ENCODE measurements around the gene GID8. TPM values are rescaled to one million over a fixed set of nuclear protein-coding genes. Genes with fewer than 3 reads are reported as not detected.

GID8 gene
- polyA plus RNA-seq, 2 donors: 16.2 to 30.0 TPM

DNA sequence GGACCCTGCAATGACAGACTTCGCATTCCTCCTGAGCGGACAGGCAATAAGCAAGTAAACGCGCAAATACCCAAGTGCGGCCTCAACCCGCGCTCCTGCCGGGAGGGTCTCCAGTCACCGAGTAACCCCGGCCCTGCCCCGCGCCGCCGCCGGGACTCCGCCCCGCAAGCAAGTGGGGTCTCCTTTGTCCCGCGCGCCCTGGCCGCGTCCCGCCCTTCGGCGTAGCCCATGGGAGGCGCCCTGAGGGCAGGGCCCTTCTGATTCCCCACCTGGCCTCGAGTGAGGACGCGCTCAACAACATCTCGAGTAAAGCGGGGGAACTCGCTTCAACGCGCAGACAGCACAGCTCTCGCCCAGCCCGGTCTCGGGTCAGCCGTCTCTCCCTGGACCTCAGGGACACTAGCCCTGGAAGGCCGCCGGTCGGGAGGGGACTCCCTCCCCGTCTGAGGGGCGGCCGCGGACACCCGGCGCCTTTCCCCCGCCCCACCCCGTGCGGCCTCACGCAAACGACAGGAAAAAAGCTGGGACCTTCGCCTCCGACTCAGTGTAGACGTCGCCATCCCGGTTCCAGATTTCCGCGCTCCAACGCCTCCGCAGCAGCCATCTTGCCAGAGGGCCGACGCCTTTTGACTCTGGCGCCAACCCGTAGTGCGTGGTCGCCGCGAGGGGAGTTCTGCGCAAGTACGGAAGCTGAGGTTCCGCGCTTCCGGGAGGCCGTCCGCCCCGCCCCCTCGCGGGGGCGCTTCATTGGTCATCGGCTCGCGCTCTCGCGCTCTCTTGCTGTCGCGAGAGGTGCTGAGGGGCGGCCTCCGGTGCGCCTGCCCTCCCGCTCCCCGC is 461 bp upstream of the GID8 start:
- Histone ChIP-seq H3K27me3 (ENCODE audit: control insufficient read depth in 1 of 2, insufficient read depth in 2 of 2, low read length in 2 of 2) (no peaks in the 10 kb centered on the region), H3K4me3 (ENCODE audit: low read depth in 1 of 2, low read length in 2 of 2) (peak overlapping the region; percentile 95 to 96), H3K36me3 (ENCODE audit: control insufficient read depth in 2 of 2, insufficient read depth in 2 of 2, low read length in 1 of 2) (peaks cover 0 to 10% of the 10 kb centered on the region in 2 donors), H3K9me3 (ENCODE audit: control insufficient read depth in 2 of 2, insufficient read depth in 1 of 2, low read depth in 1 of 2, low read length in 1 of 2) (no peaks in the 10 kb centered on the region), H3K27ac (ENCODE audit: low read depth in 2 of 2, low read length in 1 of 2) (peak overlapping the region; percentile 96 to 97), H3K4me1 (ENCODE audit: control insufficient read depth in 2 of 2, insufficient read depth in 2 of 2, low read length in 1 of 2) (peaks cover 9 to 17% of the 10 kb centered on the region in 2 donors)
- WGBS, 2 donors: 0% methylated on average over 70 to 92 of the region's 92 CpGs

DNA sequence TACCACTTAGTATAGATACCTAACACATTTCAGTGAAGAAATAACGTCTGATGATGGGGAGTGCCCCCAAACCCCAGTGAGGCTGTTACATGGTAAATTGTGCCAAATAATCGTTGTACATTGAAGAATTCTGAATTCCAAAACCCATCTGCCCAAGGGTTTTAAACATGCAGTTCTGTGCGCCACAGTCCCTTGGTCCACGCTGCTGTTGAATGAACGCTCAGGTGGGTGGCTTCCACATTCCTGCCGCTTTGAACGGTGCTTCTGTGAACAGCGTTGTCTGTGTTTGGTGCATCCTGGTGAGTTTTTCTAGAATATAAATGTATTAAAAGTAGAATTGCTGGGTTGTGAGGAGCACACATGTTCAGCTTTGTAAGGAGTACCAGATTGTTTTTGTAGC is 2.9 kb downstream of the GID8 start:
- Histone ChIP-seq H3K4me1 (ENCODE audit: control insufficient read depth in 2 of 2, insufficient read depth in 2 of 2, low read length in 1 of 2) (peaks cover 3 to 9% of the 10 kb centered on the region in 2 donors), H3K9me3 (ENCODE audit: control insufficient read depth in 2 of 2, insufficient read depth in 1 of 2, low read depth in 1 of 2, low read length in 1 of 2) (no peaks in the 10 kb centered on the region), H3K27me3 (ENCODE audit: control insufficient read depth in 1 of 2, insufficient read depth in 2 of 2, low read length in 2 of 2) (no peaks in the 10 kb centered on the region), H3K27ac (ENCODE audit: low read depth in 2 of 2, low read length in 1 of 2) (no peak overlapping the region), H3K36me3 (ENCODE audit: control insufficient read depth in 2 of 2, insufficient read depth in 2 of 2, low read length in 1 of 2) (peaks cover 8 to 23% of the 10 kb centered on the region in 2 donors), H3K4me3 (ENCODE audit: low read depth in 1 of 2, low read length in 2 of 2) (no peak overlapping the region)
- 89% methylated on average over 8 of the region's 8 CpGs for WGBS, 2 donors

DNA sequence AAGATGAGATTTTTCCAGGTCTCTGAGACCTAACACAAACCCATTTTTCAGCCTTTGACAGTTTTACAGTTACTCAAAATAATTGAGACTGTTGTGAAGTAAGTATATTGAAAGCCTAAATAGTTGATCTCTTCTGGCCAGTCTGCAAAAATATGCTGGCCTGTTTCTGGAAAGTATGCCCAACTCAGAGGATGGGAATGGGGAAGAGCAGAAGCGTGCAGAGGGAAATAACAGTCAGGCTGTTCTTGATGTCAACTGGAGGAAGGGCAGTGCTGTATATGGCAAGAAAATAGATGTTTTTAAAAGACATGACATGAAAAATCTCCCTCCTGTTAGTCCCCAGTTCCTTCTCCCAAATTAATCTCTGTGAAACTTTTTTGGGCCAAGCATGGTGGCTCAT is 3.8 kb downstream of the GID8 start:
- 81 to 93% methylated on average over 1 of the region's 1 CpG for WGBS, 2 donors
- no peak overlapping the region for H3K4me3 ChIP-seq (ENCODE audit: low read depth in 1 of 2, low read length in 2 of 2)
- no peaks in the 10 kb centered on the region for H3K27me3 ChIP-seq (ENCODE audit: control insufficient read depth in 1 of 2, insufficient read depth in 2 of 2, low read length in 2 of 2)
- H3K36me3 ChIP-seq (ENCODE audit: control insufficient read depth in 2 of 2, insufficient read depth in 2 of 2, low read length in 1 of 2): peaks cover 16 to 28% of the 10 kb centered on the region in 2 donors
- no peaks in the 10 kb centered on the region for H3K9me3 ChIP-seq (ENCODE audit: control insufficient read depth in 2 of 2, insufficient read depth in 1 of 2, low read depth in 1 of 2, low read length in 1 of 2)
- H3K27ac ChIP-seq (ENCODE audit: low read depth in 2 of 2, low read length in 1 of 2): no peak overlapping the region
- H3K4me1 ChIP-seq (ENCODE audit: control insufficient read depth in 2 of 2, insufficient read depth in 2 of 2, low read length in 1 of 2): peaks cover 3 to 5% of the 10 kb centered on the region in 2 donors

DNA sequence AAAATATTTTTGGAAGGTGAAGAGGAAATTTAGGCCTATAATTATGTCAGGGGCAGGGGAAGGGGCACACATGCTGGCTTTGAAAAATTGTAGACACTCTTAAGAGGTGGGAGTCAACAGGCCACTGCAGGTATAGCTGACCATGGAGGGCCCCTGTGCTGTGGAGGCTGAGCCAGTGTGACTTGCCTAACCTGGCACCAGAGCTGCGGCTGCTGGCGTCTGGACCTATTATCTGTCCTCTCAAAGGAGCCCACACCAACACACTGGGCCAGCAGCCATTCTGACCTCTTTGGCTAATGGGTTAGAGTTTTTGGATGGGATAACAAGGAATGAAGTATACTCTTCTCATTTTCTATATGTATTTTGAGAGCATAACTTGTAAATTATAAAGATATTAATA is 4.5 kb downstream of the GID8 start:
- Histone ChIP-seq H3K36me3 (ENCODE audit: control insufficient read depth in 2 of 2, insufficient read depth in 2 of 2, low read length in 1 of 2) (peaks cover 16 to 31% of the 10 kb centered on the region in 2 donors), H3K4me1 (ENCODE audit: control insufficient read depth in 2 of 2, insufficient read depth in 2 of 2, low read length in 1 of 2) (peaks cover 3 to 5% of the 10 kb centered on the region in 2 donors)

DNA sequence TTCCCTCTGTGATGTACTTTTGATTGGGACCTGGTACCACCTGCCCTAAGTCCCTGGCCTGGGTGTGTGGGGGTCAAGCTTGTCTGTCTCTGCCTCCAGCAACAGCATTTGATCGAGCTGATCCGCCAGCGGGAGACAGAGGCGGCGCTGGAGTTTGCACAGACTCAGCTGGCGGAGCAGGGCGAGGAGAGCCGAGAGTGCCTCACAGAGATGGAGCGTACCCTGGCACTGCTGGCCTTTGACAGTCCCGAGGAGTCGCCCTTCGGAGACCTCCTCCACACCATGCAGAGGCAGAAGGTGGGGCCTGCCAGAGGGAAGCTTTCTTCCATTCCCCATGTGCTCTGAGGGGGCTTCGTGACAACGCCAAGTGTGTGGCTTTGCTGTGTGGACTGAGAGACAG is 5.4 kb downstream of the GID8 start:
- Histone ChIP-seq H3K9me3 (ENCODE audit: control insufficient read depth in 2 of 2, insufficient read depth in 1 of 2, low read depth in 1 of 2, low read length in 1 of 2) (no peaks in the 10 kb centered on the region), H3K4me1 (ENCODE audit: control insufficient read depth in 2 of 2, insufficient read depth in 2 of 2, low read length in 1 of 2) (peaks cover 3 to 5% of the 10 kb centered on the region in 2 donors), H3K4me3 (ENCODE audit: low read depth in 1 of 2, low read length in 2 of 2) (no peak overlapping the region), H3K27me3 (ENCODE audit: control insufficient read depth in 1 of 2, insufficient read depth in 2 of 2, low read length in 2 of 2) (no peaks in the 10 kb centered on the region), H3K27ac (ENCODE audit: low read depth in 2 of 2, low read length in 1 of 2) (no peak overlapping the region), H3K36me3 (ENCODE audit: control insufficient read depth in 2 of 2, insufficient read depth in 2 of 2, low read length in 1 of 2) (peaks cover 22 to 37% of the 10 kb centered on the region in 2 donors)
- 94% methylated on average over 14 of the region's 14 CpGs for WGBS, 2 donors

More for the DNA sequence above, 4.5 kb downstream of the GID8 start:
- Histone ChIP-seq H3K27me3 (ENCODE audit: control insufficient read depth in 1 of 2, insufficient read depth in 2 of 2, low read length in 2 of 2) (no peaks in the 10 kb centered on the region), H3K9me3 (ENCODE audit: control insufficient read depth in 2 of 2, insufficient read depth in 1 of 2, low read depth in 1 of 2, low read length in 1 of 2) (no peaks in the 10 kb centered on the region), H3K4me3 (ENCODE audit: low read depth in 1 of 2, low read length in 2 of 2) (no peak overlapping the region), H3K27ac (ENCODE audit: low read depth in 2 of 2, low read length in 1 of 2) (no peak overlapping the region)
- WGBS, 2 donors: 85 to 89% methylated on average over 2 of the region's 2 CpGs

DNA sequence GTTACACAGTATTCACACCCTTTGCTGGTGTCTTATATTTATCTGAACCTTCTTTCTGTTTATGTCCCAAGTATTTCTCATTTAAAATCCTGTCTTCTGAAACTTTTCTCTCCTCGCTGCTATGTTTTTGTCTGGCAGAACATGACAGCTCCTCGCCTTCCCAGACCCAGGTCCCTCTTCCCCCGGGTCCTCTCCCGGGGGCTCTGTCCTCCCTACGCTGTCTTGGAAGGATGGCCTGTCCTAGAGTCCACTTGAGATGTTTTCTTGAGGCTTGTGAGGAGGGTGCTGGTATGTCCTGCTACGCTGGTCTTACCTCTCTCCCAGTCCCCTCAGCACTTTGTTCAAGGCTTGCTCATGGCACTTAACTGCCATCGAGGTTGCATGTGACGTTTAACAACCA is 6.2 kb downstream of the GID8 start:
- Histone ChIP-seq H3K4me3 (ENCODE audit: low read depth in 1 of 2, low read length in 2 of 2) (no peak overlapping the region), H3K36me3 (ENCODE audit: control insufficient read depth in 2 of 2, insufficient read depth in 2 of 2, low read length in 1 of 2) (peaks cover 25 to 41% of the 10 kb centered on the region in 2 donors)
- WGBS, 2 donors: 92 to 94% methylated on average over 8 of the region's 8 CpGs

DNA sequence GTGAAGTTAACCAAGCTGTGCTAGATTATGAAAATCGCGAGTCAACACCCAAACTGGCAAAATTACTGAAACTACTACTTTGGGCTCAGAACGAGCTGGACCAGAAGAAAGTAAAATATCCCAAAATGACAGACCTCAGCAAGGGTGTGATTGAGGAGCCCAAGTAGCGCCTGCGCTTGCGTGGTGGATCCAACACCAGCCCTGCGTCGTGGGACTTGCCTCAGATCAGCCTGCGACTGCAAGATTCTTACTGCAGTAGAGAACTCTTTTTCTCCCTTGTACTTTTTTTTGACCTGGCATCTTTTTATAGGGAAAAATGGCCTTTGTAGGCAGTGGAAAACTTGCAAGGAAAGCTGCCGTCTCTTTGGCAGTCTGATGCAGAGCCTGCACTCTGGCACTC is 6.8 kb downstream of the GID8 start:
- no peak overlapping the region for H3K27ac ChIP-seq (ENCODE audit: low read depth in 2 of 2, low read length in 1 of 2)
- H3K4me1 ChIP-seq (ENCODE audit: control insufficient read depth in 2 of 2, insufficient read depth in 2 of 2, low read length in 1 of 2): peaks cover 0 to 2% of the 10 kb centered on the region in 2 donors
- peaks cover 25 to 45% of the 10 kb centered on the region in 2 donors for H3K36me3 ChIP-seq (ENCODE audit: control insufficient read depth in 2 of 2, insufficient read depth in 2 of 2, low read length in 1 of 2)

More for the DNA sequence above, 6.2 kb downstream of the GID8 start:
- no peak overlapping the region for H3K27ac ChIP-seq (ENCODE audit: low read depth in 2 of 2, low read length in 1 of 2)
- H3K27me3 ChIP-seq (ENCODE audit: control insufficient read depth in 1 of 2, insufficient read depth in 2 of 2, low read length in 2 of 2): no peaks in the 10 kb centered on the region
- peaks cover 0 to 2% of the 10 kb centered on the region in 2 donors for H3K9me3 ChIP-seq (ENCODE audit: control insufficient read depth in 2 of 2, insufficient read depth in 1 of 2, low read depth in 1 of 2, low read length in 1 of 2)
- H3K4me1 ChIP-seq (ENCODE audit: control insufficient read depth in 2 of 2, insufficient read depth in 2 of 2, low read length in 1 of 2): peaks cover 3 to 5% of the 10 kb centered on the region in 2 donors

DNA sequence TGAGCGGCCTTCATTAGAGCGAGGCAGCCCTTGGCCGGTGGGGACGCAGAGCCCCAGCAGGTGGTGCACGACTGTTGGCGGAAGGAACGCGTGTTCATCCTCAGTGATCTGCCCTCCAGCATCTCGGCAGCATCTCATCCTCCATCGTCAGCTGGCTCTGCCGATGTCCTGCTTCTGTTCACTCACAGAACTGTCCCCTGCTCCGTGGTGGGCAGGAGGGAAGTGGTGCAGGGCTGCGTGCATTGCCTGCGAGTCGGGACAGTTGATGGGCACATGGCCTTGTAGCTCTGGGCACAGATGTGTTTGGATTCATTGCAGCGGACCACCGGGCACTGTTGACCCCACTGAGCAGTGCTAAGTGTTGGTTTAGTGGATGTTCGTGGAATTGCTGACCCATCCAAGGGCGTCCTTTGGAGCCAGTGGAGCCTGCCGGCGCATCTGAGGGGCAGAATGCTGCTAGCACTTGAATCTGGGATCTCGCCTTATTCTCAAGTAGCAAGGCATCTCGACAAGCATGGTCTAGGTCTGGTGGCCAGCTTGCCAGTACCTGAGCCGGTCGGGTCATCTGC is 7.9 kb downstream of the GID8 start:
- no peak overlapping the region for H3K27ac ChIP-seq (ENCODE audit: low read depth in 2 of 2, low read length in 1 of 2)
- 90 to 94% methylated on average over 25 of the region's 25 CpGs for WGBS, 2 donors
- no peak overlapping the region for H3K4me3 ChIP-seq (ENCODE audit: low read depth in 1 of 2, low read length in 2 of 2)
- peaks cover 28 to 53% of the 10 kb centered on the region in 2 donors for H3K36me3 ChIP-seq (ENCODE audit: control insufficient read depth in 2 of 2, insufficient read depth in 2 of 2, low read length in 1 of 2)
- peaks cover 0 to 2% of the 10 kb centered on the region in 2 donors for H3K4me1 ChIP-seq (ENCODE audit: control insufficient read depth in 2 of 2, insufficient read depth in 2 of 2, low read length in 1 of 2)
- peaks cover 0 to 2% of the 10 kb centered on the region in 2 donors for H3K9me3 ChIP-seq (ENCODE audit: control insufficient read depth in 2 of 2, insufficient read depth in 1 of 2, low read depth in 1 of 2, low read length in 1 of 2)
- no peaks in the 10 kb centered on the region for H3K27me3 ChIP-seq (ENCODE audit: control insufficient read depth in 1 of 2, insufficient read depth in 2 of 2, low read length in 2 of 2)

More for the DNA sequence above, 6.8 kb downstream of the GID8 start:
- H3K4me3 ChIP-seq (ENCODE audit: low read depth in 1 of 2, low read length in 2 of 2): no peak overlapping the region
- peaks cover 0 to 2% of the 10 kb centered on the region in 2 donors for H3K9me3 ChIP-seq (ENCODE audit: control insufficient read depth in 2 of 2, insufficient read depth in 1 of 2, low read depth in 1 of 2, low read length in 1 of 2)
- WGBS, 2 donors: 93 to 94% methylated on average over 10 of the region's 10 CpGs
- no peaks in the 10 kb centered on the region for H3K27me3 ChIP-seq (ENCODE audit: control insufficient read depth in 1 of 2, insufficient read depth in 2 of 2, low read length in 2 of 2)

DNA sequence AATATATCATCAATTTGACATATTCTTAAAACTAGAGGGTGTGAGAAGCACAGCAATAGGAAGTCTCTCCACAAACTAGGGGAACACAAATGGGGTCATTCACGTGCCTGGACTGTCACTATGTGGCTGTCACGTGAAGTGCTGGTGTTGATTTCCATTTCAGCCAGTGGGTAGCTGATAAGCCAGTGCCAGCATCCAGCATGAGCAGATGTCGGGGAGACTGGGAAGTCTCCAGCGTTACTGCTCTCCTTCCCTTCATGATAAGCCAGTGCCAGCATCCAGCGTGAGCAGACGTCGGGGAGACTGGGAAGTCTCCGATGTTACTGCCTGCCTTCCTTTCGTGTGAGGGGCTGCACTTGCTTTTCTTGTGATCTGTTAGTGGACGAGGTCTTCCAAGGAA is 9.0 kb downstream of the GID8 start:
- Histone ChIP-seq H3K27ac (ENCODE audit: low read depth in 2 of 2, low read length in 1 of 2) (no peak overlapping the region), H3K4me1 (ENCODE audit: control insufficient read depth in 2 of 2, insufficient read depth in 2 of 2, low read length in 1 of 2) (peaks cover 0 to 2% of the 10 kb centered on the region in 2 donors), H3K9me3 (ENCODE audit: control insufficient read depth in 2 of 2, insufficient read depth in 1 of 2, low read depth in 1 of 2, low read length in 1 of 2) (peaks cover 0 to 2% of the 10 kb centered on the region in 2 donors), H3K36me3 (ENCODE audit: control insufficient read depth in 2 of 2, insufficient read depth in 2 of 2, low read length in 1 of 2) (peaks cover 28 to 56% of the 10 kb centered on the region in 2 donors), H3K4me3 (ENCODE audit: low read depth in 1 of 2, low read length in 2 of 2) (no peak overlapping the region), H3K27me3 (ENCODE audit: control insufficient read depth in 1 of 2, insufficient read depth in 2 of 2, low read length in 2 of 2) (no peaks in the 10 kb centered on the region)
- 63 to 90% methylated on average over 10 of the region's 10 CpGs for WGBS, 2 donors
